Body of pancreas (tissue), 4 donors: ENCODE results near the gene CACNA1S. TPM values are rescaled to one million over a fixed set of nuclear protein-coding genes. Genes with fewer than 3 reads are reported as not detected.

Experiments used
- ATAC-seq: fragments of 150-250 bp; one replicate; pipeline ENCODE4 v1.9.1; 2016
- DNase-seq, 4 donors: peaks; one replicate each; pipeline ENCODE4 v3.0.0-alpha.2; 2019
- H3K27ac ChIP-seq, 4 donors: fragments of 200-600 bp; sonication (generic); 1 replicate in 3 of 4; 2 replicates in 1 of 4; pipeline versions ENCODE4 v1.5.1 to v1.6.1; 2016 to 2019; ENCODE audit warnings: mild to moderate bottlenecking in 1 of 4, mixed read lengths in 1 of 4, moderate library complexity in 1 of 4
- H3K27me3 ChIP-seq, 2 donors: fragments of 200-600 bp; sonication (generic); one replicate each; pipeline ENCODE4 v1.6.0; 2016; ENCODE audit warnings: mild to moderate bottlenecking in 1 of 2
- H3K36me3 ChIP-seq, 2 donors: fragments of 200-600 bp; sonication (generic); replicated peaks in 1 of 2; 2 replicates each; pipeline ENCODE4 v1.5.1; 2016; ENCODE audit warnings: low read depth in 2 of 2; ENCODE audit not compliant: insufficient read depth in 1 of 2
- H3K4me1 ChIP-seq: fragments of 200-600 bp; sonication (generic); one replicate; pipeline ENCODE4 v1.6.0; 2016
- H3K4me3 ChIP-seq, 2 donors: fragments of 200-600 bp; sonication (generic); 1 replicate in 1 of 2; 2 replicates in 1 of 2; pipeline ENCODE4 v1.5.1; 2016 to 2019
- H3K9me3 ChIP-seq, 3 donors: fragments of 200-600 bp; sonication (generic); 1 replicate in 2 of 3; 2 replicates in 1 of 3; pipeline ENCODE4 v1.5.1; 2016
- POLR2A ChIP-seq, 3 donors: fragments of 450-650 bp; IDR thresholded peaks; one replicate each; pipeline ENCODE4 v1.6.1; 2016; ENCODE audit warnings: antibody characterized with exemption in 3 of 3, mild to moderate bottlenecking in 2 of 3
- WGBS, 2 donors: methylation state at CpG; one replicate each; pipeline ENCODE4 v1.1.5; 2017; 5-methylcytosine and 5-hydroxymethylcytosine counted together
- intact Hi-C: fragments of 100-400 bp; cut with DNase I; formaldehyde crosslinking; loops from one replicate; pipeline ENCODE4 v1.15.1; 2023
- total RNA-seq, 2 donors: library from RNA; depleted of rRNA; stranded (reverse); fragments of >200 nt; gene quantifications; one replicate each; pipeline ENCODE4 v1.1.0, GENCODE V29; 2016
- TF ChIP-seq, protein P1 (sequence below), 7 experiments: fragments of 450-650 bp in 4 of 7; fragments of 200-600 bp in 3 of 7; sonication (generic) in 3 of 7; IDR thresholded peaks; one replicate each; pipeline ENCODE4 v1.5.1; 2016 to 2019; ENCODE audit warnings: antibody characterized with exemption in 7 of 7

CACNA1S gene
- total RNA-seq, 2 donors from 2014 or later: under 0.01 TPM; not detected in 1

GRCh38 chr1:201019321-201019977, 92.8 kb downstream of the CACNA1S start:
- DNase-seq: peak in 3 of 4 donors; percentile 43 to 71 (median 69)
- Histone ChIP-seq H3K27ac (peak overlapping the region in 1 of 4 donors; percentile 55), H3K4me3 (no peak overlapping the region), H3K27me3 (no peaks in the 10 kb centered on the region), H3K36me3 (no peaks in the 10 kb centered on the region), H3K4me1 (peaks cover 34% of the 10 kb centered on the region), H3K9me3 (no peaks in the 10 kb centered on the region)
- peak in 1 of 3 donors; percentile 15 for TF ChIP-seq POLR2A (IDR thresholded peaks at IDR 0.05)
- TF ChIP-seq, protein P1, sequence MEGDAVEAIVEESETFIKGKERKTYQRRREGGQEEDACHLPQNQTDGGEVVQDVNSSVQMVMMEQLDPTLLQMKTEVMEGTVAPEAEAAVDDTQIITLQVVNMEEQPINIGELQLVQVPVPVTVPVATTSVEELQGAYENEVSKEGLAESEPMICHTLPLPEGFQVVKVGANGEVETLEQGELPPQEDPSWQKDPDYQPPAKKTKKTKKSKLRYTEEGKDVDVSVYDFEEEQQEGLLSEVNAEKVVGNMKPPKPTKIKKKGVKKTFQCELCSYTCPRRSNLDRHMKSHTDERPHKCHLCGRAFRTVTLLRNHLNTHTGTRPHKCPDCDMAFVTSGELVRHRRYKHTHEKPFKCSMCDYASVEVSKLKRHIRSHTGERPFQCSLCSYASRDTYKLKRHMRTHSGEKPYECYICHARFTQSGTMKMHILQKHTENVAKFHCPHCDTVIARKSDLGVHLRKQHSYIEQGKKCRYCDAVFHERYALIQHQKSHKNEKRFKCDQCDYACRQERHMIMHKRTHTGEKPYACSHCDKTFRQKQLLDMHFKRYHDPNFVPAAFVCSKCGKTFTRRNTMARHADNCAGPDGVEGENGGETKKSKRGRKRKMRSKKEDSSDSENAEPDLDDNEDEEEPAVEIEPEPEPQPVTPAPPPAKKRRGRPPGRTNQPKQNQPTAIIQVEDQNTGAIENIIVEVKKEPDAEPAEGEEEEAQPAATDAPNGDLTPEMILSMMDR (IDR thresholded peaks at IDR 0.05): no peak
- WGBS, 2 donors: 61 to 76% methylated on average over 5 of the region's 5 CpGs
- intact Hi-C loops: no loop called here
- no peak for ATAC-seq

GRCh38 chr1:201017828-201018163, 94.4 kb downstream of the CACNA1S start:
- intact Hi-C loops: no loop called here
- 80 to 82% methylated on average over 1 to 2 of the region's 2 CpGs for WGBS, 2 donors
- ATAC-seq: no peak
- no peak for DNase-seq
- no peaks in the 10 kb centered on the region for H3K9me3 ChIP-seq
- no peak overlapping the region for H3K4me3 ChIP-seq
- TF ChIP-seq, protein P1 (IDR thresholded peaks at IDR 0.05): no peak
- no peak for TF ChIP-seq POLR2A (IDR thresholded peaks at IDR 0.05)
- no peaks in the 10 kb centered on the region for H3K36me3 ChIP-seq
- H3K27me3 ChIP-seq: no peaks in the 10 kb centered on the region
- H3K4me1 ChIP-seq: peaks cover 30% of the 10 kb centered on the region
- H3K27ac ChIP-seq: no peak overlapping the region

DNA sequence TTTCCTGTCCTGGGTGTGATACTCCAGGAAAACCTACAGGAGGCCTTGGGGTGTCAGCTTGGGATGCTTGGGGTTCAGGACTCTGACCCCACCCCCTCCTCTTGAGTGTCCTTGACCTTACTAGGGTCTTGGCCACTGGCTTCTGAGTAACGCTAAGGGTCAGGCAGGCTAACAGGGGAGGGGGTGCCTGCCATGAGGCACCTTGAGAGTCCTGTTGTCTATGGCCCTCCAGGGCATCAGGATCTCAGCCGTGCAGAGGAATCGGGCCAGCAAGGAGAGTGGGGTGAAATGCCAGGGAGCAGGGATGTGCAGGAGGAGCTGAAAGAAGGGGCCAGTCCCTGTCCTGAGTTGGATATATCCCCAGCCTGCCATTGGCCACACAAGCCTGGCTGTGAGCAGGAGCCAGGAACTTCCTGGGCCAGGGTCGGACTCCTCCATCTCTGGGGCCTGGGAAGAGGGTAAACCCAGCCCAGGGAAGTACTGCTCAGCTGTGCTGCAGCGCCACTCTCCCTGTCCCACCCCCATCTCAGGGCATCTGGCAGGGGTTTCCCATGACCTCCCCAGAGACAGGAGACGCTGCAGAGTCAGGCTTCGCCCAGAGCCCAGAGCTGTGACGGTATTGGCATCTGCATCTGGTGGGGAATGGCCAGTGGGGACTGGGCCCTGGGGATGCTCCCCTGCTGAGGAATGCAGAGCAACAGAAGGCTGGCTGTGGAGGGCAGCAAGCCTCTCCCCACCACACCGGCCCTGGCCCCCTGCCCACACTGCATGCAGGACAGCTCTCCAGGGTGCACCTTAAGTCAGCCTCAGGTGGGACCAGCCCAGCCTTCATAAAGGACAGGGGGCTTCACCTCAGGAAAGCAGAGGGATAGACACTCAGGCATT, 95.0 kb downstream of the CACNA1S start:
- ATAC-seq: no peak
- Histone ChIP-seq H3K27ac (no peak overlapping the region), H3K36me3 (no peaks in the 10 kb centered on the region), H3K27me3 (no peaks in the 10 kb centered on the region), H3K4me1 (peaks cover 25% of the 10 kb centered on the region), H3K4me3 (no peak overlapping the region), H3K9me3 (no peaks in the 10 kb centered on the region)
- no peak for DNase-seq
- TF ChIP-seq POLR2A (IDR thresholded peaks at IDR 0.05): no peak
- TF ChIP-seq, protein P1 (IDR thresholded peaks at IDR 0.05): no peak
- intact Hi-C loops: no loop called here
- 89 to 100% methylated on average over 2 to 9 of the region's 9 CpGs for WGBS, 2 donors

GRCh38 chr1:201016211-201016651, 96.0 kb downstream of the CACNA1S start:
- Histone ChIP-seq H3K4me3 (no peak overlapping the region), H3K27ac (no peak overlapping the region), H3K9me3 (no peaks in the 10 kb centered on the region), H3K27me3 (no peaks in the 10 kb centered on the region), H3K36me3 (no peaks in the 10 kb centered on the region), H3K4me1 (peaks cover 18% of the 10 kb centered on the region)
- ATAC-seq: no peak
- TF ChIP-seq POLR2A (IDR thresholded peaks at IDR 0.05): no peak
- WGBS, 2 donors: 28 to 38% methylated on average over 8 to 10 of the region's 10 CpGs
- intact Hi-C loops: no loop called here
- peak in 1 of 4 donors; percentile 29 for DNase-seq

DNA sequence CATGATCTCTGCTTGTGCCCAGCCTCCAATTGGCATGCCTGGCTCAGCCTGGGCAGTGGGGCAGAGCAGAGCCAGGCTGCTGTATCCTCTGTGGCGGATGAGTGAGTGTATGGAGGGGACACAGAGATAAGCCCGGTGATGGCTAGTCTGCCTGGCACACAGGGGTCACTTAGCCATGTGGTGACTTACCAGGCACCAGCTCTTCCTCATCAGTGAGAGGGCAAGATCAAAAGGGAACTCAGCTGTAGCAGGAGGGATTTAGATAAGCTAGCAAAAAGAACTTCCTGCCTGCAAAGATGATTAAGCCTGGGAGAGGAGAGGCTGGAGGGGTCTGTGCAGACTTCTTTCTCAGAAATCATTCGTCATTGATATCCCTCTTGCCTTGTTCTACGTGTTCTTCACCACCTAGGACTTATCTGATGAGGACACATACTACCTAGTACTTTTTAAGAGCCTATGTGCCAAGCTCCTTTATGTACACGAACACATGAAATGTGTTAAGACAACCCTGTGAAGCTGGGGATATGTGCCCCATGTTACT, 96.6 kb downstream of the CACNA1S start:
- Histone ChIP-seq H3K36me3 (no peaks in the 10 kb centered on the region), H3K27me3 (no peaks in the 10 kb centered on the region), H3K4me3 (no peak overlapping the region), H3K27ac (no peak overlapping the region), H3K9me3 (no peaks in the 10 kb centered on the region), H3K4me1 (peaks cover 12% of the 10 kb centered on the region)
- intact Hi-C loops: no loop called here
- DNase-seq (no peak), ATAC-seq (no peak)
- WGBS, 2 donors: 58 to 67% methylated on average over 5 of the region's 5 CpGs
- no peak for TF ChIP-seq POLR2A (IDR thresholded peaks at IDR 0.05)
- TF ChIP-seq, protein P1 (IDR thresholded peaks at IDR 0.05): no peak
